Right lobe of liver (tissue), 6 donors: ENCODE results near the gene WDR62. TPM values are rescaled to one million over a fixed set of nuclear protein-coding genes. Genes with fewer than 3 reads are reported as not detected.

Experiments
- ATAC-seq, 4 donors: fragments of 200-7000 bp; cut with Tn5 transposase; one replicate each; pipeline ENCODE4 v1.9.1; 2020; ENCODE audit warnings: mild to moderate bottlenecking in 4 of 4, moderate library complexity in 4 of 4
- DNase-seq, 3 donors: peaks; one replicate each; pipeline ENCODE4 v3.0.0-alpha.2; 2020
- H3K27ac ChIP-seq, 3 donors: fragments of 200-600 bp; one replicate each; pipeline ENCODE4 v1.8.0; 2022
- H3K27me3 ChIP-seq, 2 donors: fragments of 200-600 bp; one replicate each; pipeline ENCODE4 v1.8.0; 2022
- H3K36me3 ChIP-seq, 4 donors: fragments of 200-600 bp; sonication (generic) in 1 of 4; one replicate each; pipeline versions ENCODE4 v1.5.1 to v1.8.0; 2017 to 2022; ENCODE audit warnings: control low read depth in 1 of 4
- H3K4me1 ChIP-seq, 4 donors: fragments of 200-600 bp; sonication (generic) in 1 of 4; one replicate each; pipeline versions ENCODE4 v1.5.1 to v1.8.0; 2017 to 2022; ENCODE audit warnings: control low read depth in 1 of 4
- H3K4me3 ChIP-seq, 3 donors: fragments of 200-600 bp; one replicate each; pipeline ENCODE4 v1.8.0; 2022
- H3K9me3 ChIP-seq, 4 donors: fragments of 200-600 bp; sonication (generic) in 1 of 4; one replicate each; pipeline versions ENCODE4 v1.5.1 to v1.8.0; 2017 to 2022; ENCODE audit warnings: control low read depth in 1 of 4
- CTCF ChIP-seq, 4 donors: fragments of 200-600 bp in 3 of 4; fragments of 450-650 bp in 1 of 4; IDR thresholded peaks; one replicate each; pipeline versions ENCODE4 v1.5.1 to v1.8.0; 2016 to 2022; ENCODE audit warnings: antibody characterized with exemption in 4 of 4, mild to moderate bottlenecking in 2 of 4
- POLR2A ChIP-seq: fragments of 450-650 bp; IDR thresholded peaks from one replicate; pipeline ENCODE4 v1.6.1; 2017; ENCODE audit warnings: antibody characterized with exemption, mild to moderate bottlenecking
- WGBS: methylation state at CpG from one replicate; pipeline ENCODE4 v1.1.6; 2018; ENCODE audit warnings: low coverage, low lambda C conversion rate; ENCODE audit not compliant: insufficient coverage; ENCODE audit errors: missing lambda C conversion rate; 5-methylcytosine and 5-hydroxymethylcytosine counted together
- intact Hi-C, 2 donors: fragments of 100-400 bp; cut with DNase I; formaldehyde crosslinking; loops; one replicate each; pipeline versions ENCODE4 v1.11.2 to v1.14.1; 2022
- total RNA-seq, 6 experiments: library from RNA; depleted of rRNA in 2 of 6; stranded (reverse); fragments of >200 nt in 2 of 6; fragmentation: NEBNext Ultra II Directional in 3 of 6; extraction: Animal tissue kit (Norgen Biotek cat#: 25700) in 3 of 6; gene quantifications; one replicate each; pipeline versions ENCODE4 v1.1.0 to v1.2.4, GENCODE V29; 2016 to 2023
- donor health status: DM: no; HTN: yes; CAD: no.
- donor health status: DM: no; HTN: no; CAD: no.
- donor health status: DM: no; HTN: no; CAD: no.
- donor health status: DM: no; HTN: yes; CAD: no.
- donor health status: DM: no; HTN: yes; CAD: no.

Gene WDR62
- total RNA-seq, 6 experiments from 2014 or later, result 0.20 to 1.6 (median 0.58) TPM

- ATAC-seq (no peak), DNase-seq (no peak)
- TF ChIP-seq CTCF (IDR thresholded peaks at IDR 0.05) (no peak), POLR2A (no peak)
- no CpG with 5 or more reads among the region's 1 CpG for WGBS
- peak overlapping the region in 1 of 3 donors; percentile 73 for H3K27ac ChIP-seq
- H3K4me1 ChIP-seq, result peaks cover 0 to 12% (median 3%) of the 10 kb centered on the region in 4 donors
- no peaks in the 10 kb centered on the region for H3K9me3 ChIP-seq
- peaks cover 0 to 12% (median 0%) of the 10 kb centered on the region in 4 donors for H3K36me3 ChIP-seq
- H3K27me3 ChIP-seq, result no peaks in the 10 kb centered on the region
- peak overlapping the region in 1 of 3 donors; percentile 84 for H3K4me3 ChIP-seq
- intact Hi-C loops, result loop anchor here in 1 of 2 donors (10.0 kb wide), 1 partner anchor 51 kb away; no protein-coding TSS in a partner anchor
These were observed 61.6 kb downstream of the WDR62 start for GRCh38 chr19:36116344-36116637.

GRCh38 chr19:36120092-36120983 is 65.6 kb downstream of the WDR62 start:
- intact Hi-C loops, result no loop called here
- Histone ChIP-seq H3K9me3 (no peaks in the 10 kb centered on the region), H3K4me3 (no peak overlapping the region), H3K36me3 (peaks cover 0 to 12% (median under 1%) of the 10 kb centered on the region in 4 donors), H3K27me3 (no peaks in the 10 kb centered on the region), H3K4me1 (peaks cover 0 to 3% (median 0%) of the 10 kb centered on the region in 4 donors), H3K27ac (no peak overlapping the region)
- ATAC-seq (no peak), DNase-seq (no peak)
- WGBS, result 87% methylated on average over 13 of the region's 26 CpGs
- TF ChIP-seq CTCF (IDR thresholded peaks at IDR 0.05) (no peak), POLR2A (no peak)

GRCh38 chr19:36120984-36121358 is 66.3 kb downstream of the WDR62 start:
- peak in 1 of 4 donors; percentile 5 for ATAC-seq

GRCh38 chr19:36121486-36122124 is 66.9 kb downstream of the WDR62 start:
- intact Hi-C loops, result no loop called here
- H3K9me3 ChIP-seq, result no peaks in the 10 kb centered on the region
- H3K27ac ChIP-seq, result no peak overlapping the region
- whole genome bisulfite sequencing, result 81% methylated on average over 16 of the region's 49 CpGs
- H3K27me3 ChIP-seq, result no peaks in the 10 kb centered on the region
- H3K4me3 ChIP-seq, result no peak overlapping the region
- TF ChIP-seq CTCF (IDR thresholded peaks at IDR 0.05), result no peak
- no peak for TF ChIP-seq POLR2A
- DNase-seq (no peak), ATAC-seq (peak in 1 of 4 donors; percentile 15)
- H3K4me1 ChIP-seq, result peaks cover 0 to under 1% (median 0%) of the 10 kb centered on the region in 4 donors
- H3K36me3 ChIP-seq, result peaks cover 0 to 18% (median 2%) of the 10 kb centered on the region in 4 donors

More at GRCh38 chr19:36120984-36121358, 66.3 kb downstream of the WDR62 start:
- Histone ChIP-seq H3K4me3 (no peak overlapping the region), H3K27me3 (no peaks in the 10 kb centered on the region), H3K36me3 (peaks cover 0 to 18% (median 2%) of the 10 kb centered on the region in 4 donors), H3K9me3 (no peaks in the 10 kb centered on the region), H3K4me1 (peaks cover 0 to 3% (median 0%) of the 10 kb centered on the region in 4 donors), H3K27ac (no peak overlapping the region)
- WGBS, result 93% methylated on average over 18 of the region's 18 CpGs
- TF ChIP-seq POLR2A, result no peak
- TF ChIP-seq CTCF (IDR thresholded peaks at IDR 0.05), result no peak
- DNase-seq, result no peak
- intact Hi-C loops, result no loop called here
